H1 (cell line): ENCODE data around the gene UGT1A1. TPM values are rescaled to one million over a fixed set of nuclear protein-coding genes. Genes with fewer than 3 reads are reported as not detected.

Experiments
- CTCF ChIA-PET: fragments of 300-600 bp; sonication (Branson Sonifier 250); formaldehyde crosslinking; loops from one replicate; lab custom pipeline; 2021; ENCODE audit not compliant: partially characterized antibody; lab: Charles Lee
- POLR2A ChIA-PET: fragments of 300-600 bp; sonication (Branson Sonifier 250); formaldehyde crosslinking; loops from one replicate; lab custom pipeline; 2021; ENCODE audit warnings: inconsistent platforms; ENCODE audit not compliant: partially characterized antibody; lab: Charles Lee
- DNase-seq, 2 experiments: peaks; one replicate each; pipeline versions ENCODE4 v3.0.0 to v3.0.0-alpha.2; 2010 to 2022; ENCODE audit warnings: low spot score in 2 of 2, low read depth in 1 of 2, mixed read lengths in 1 of 2
- FAIRE-seq: peaks from 2 replicates; lab custom pipeline; 2011; peaks lifted over from hg19 to GRCh38; lab: Jason Lieb, UNC
- H2AFZ ChIP-seq: 2 replicates; pipeline ENCODE4 v1.8.1; 2012; ENCODE audit warnings: low read length, inconsistent platforms
- H2AK5ac ChIP-seq: 2 replicates; pipeline ENCODE4 v1.6.1; 2013; ENCODE audit warnings: low read depth, low read length
- H2BK120ac ChIP-seq: replicated peaks from 2 replicates; pipeline ENCODE3; 2013; ENCODE audit warnings: low read depth, low read length, inconsistent platforms
- H2BK12ac ChIP-seq: 2 replicates; pipeline ENCODE4 v1.6.1; 2013; ENCODE audit warnings: low read depth, low read length
- H2BK15ac ChIP-seq: 2 replicates; pipeline ENCODE4 v1.6.1; 2013; ENCODE audit warnings: low read length
- H2BK20ac ChIP-seq: 2 replicates; pipeline ENCODE4 v1.6.1; 2013; ENCODE audit warnings: low read length
- H2BK5ac ChIP-seq: 2 replicates; pipeline ENCODE4 v1.6.1; 2013; ENCODE audit warnings: low read depth, low read length
- H3K14ac ChIP-seq: 2 replicates; pipeline ENCODE4 v1.6.1; 2013; ENCODE audit warnings: inconsistent platforms; ENCODE audit not compliant: insufficient read length
- H3K18ac ChIP-seq: 2 replicates; pipeline ENCODE4 v1.6.1; 2013; ENCODE audit warnings: low read length; ENCODE audit errors: extremely low read depth
- H3K23ac ChIP-seq: 2 replicates; pipeline ENCODE4 v1.6.1; 2013; ENCODE audit warnings: inconsistent platforms; ENCODE audit not compliant: insufficient read length
- H3K23me2 ChIP-seq: 2 replicates; pipeline ENCODE4 v1.6.1; 2013; ENCODE audit warnings: low read depth, low read length
- H3K27ac ChIP-seq: 2 replicates; pipeline ENCODE4 v1.6.1; 2011; ENCODE audit warnings: low read depth, low read length, inconsistent platforms
- H3K27me3 ChIP-seq, 4 experiments: replicated peaks in 1 of 4; 1 replicate in 1 of 4; 2 replicates in 3 of 4; pipeline versions ENCODE4 v1.6.1 to v1.8.1; 2011 to 2013; ENCODE audit warnings: low read length in 3 of 4, mild to moderate bottlenecking in 3 of 4, inconsistent platforms in 2 of 4, mixed read lengths in 2 of 4, moderate library complexity in 1 of 4; ENCODE audit not compliant: control insufficient read depth in 3 of 4, insufficient read depth in 3 of 4; ENCODE audit errors: extremely low read depth in 1 of 4
- H3K36me3 ChIP-seq, 4 experiments: 2 replicates each; pipeline versions ENCODE4 v1.6.1 to v1.8.1; 2011 to 2013; ENCODE audit warnings: mild to moderate bottlenecking in 4 of 4, low read length in 3 of 4, moderate library complexity in 2 of 4, control low read depth in 1 of 4, inconsistent platforms in 1 of 4; ENCODE audit not compliant: insufficient read depth in 4 of 4, control insufficient read depth in 2 of 4
- H3K4ac ChIP-seq: replicated peaks from 2 replicates; pipeline ENCODE3; 2013; ENCODE audit warnings: low read length, low read depth, mixed read lengths, inconsistent platforms; ENCODE audit not compliant: insufficient read length
- H3K4me1 ChIP-seq, 4 experiments: replicated peaks in 1 of 4; 1 replicate in 1 of 4; 2 replicates in 3 of 4; pipeline versions ENCODE4 v1.6.1 to v1.8.1; 2011 to 2013; ENCODE audit warnings: low read length in 3 of 4, inconsistent platforms in 2 of 4, mixed read lengths in 1 of 4; ENCODE audit not compliant: insufficient read depth in 4 of 4, control insufficient read depth in 3 of 4
- H3K4me2 ChIP-seq, 2 experiments: 2 replicates each; pipeline versions ENCODE4 v1.6.1 to v1.8.1; 2011 to 2013; ENCODE audit warnings: low read depth in 2 of 2, low read length in 2 of 2, control low read depth in 1 of 2, inconsistent platforms in 1 of 2, mild to moderate bottlenecking in 1 of 2; ENCODE audit not compliant: insufficient read depth in 1 of 2
- H3K4me3 ChIP-seq, 4 experiments: fragments of 200-600, 300-600 bp in 1 of 4; sonication (generic), shearing (Covaris generic), sonication (Bioruptor Twin) in 1 of 4; 2 replicates each; pipeline versions ENCODE4 v1.5.1 to v1.8.1; 2011 to 2016; ENCODE audit warnings: low read length in 4 of 4, low read depth in 3 of 4, control low read depth in 2 of 4, inconsistent platforms in 2 of 4, mild to moderate bottlenecking in 2 of 4, mixed read lengths in 1 of 4, moderate library complexity in 1 of 4; ENCODE audit not compliant: insufficient read depth in 2 of 4; ENCODE audit errors: extremely low read depth in 1 of 4
- H3K56ac ChIP-seq: replicated peaks from 2 replicates; pipeline ENCODE3; 2013; ENCODE audit warnings: low read depth, mild to moderate bottlenecking, mixed read lengths, low read length, inconsistent platforms; ENCODE audit not compliant: insufficient read length
- H3K79me1 ChIP-seq: 2 replicates; pipeline ENCODE4 v1.6.1; 2013; ENCODE audit warnings: low read depth, low read length, control low read depth
- H3K79me2 ChIP-seq, 2 experiments: 2 replicates each; pipeline versions ENCODE4 v1.6.1 to v1.8.1; 2012 to 2013; ENCODE audit warnings: low read length in 2 of 2, mild to moderate bottlenecking in 2 of 2, inconsistent platforms in 1 of 2; ENCODE audit not compliant: insufficient read depth in 2 of 2, control insufficient read depth in 1 of 2
- H3K9ac ChIP-seq, 4 experiments: replicated peaks in 1 of 4; 1 replicate in 1 of 4; 2 replicates in 3 of 4; pipeline versions ENCODE4 v1.6.1 to v1.8.1; 2011 to 2013; ENCODE audit warnings: low read depth in 3 of 4, low read length in 3 of 4, control low read depth in 2 of 4, mild to moderate bottlenecking in 2 of 4, moderate library complexity in 2 of 4, inconsistent platforms in 1 of 4; ENCODE audit errors: extremely low read depth in 1 of 4
- H3K9me3 ChIP-seq, 2 experiments: 2 replicates each; pipeline versions ENCODE4 v1.6.1 to v1.8.1; 2012 to 2013; ENCODE audit warnings: mild to moderate bottlenecking in 2 of 2, moderate library complexity in 2 of 2, control low read depth in 1 of 2, inconsistent platforms in 1 of 2, low read depth in 1 of 2, low read length in 1 of 2, mixed read lengths in 1 of 2; ENCODE audit not compliant: insufficient read depth in 2 of 2
- H4K20me1 ChIP-seq, 2 experiments: replicated peaks in 1 of 2; 2 replicates each; pipeline versions ENCODE3 to v1.8.1; 2011 to 2013; ENCODE audit warnings: inconsistent platforms in 2 of 2, low read length in 2 of 2, mild to moderate bottlenecking in 1 of 2; ENCODE audit not compliant: insufficient read depth in 2 of 2, control insufficient read depth in 1 of 2
- H4K5ac ChIP-seq: 2 replicates; pipeline ENCODE4 v1.6.1; 2013; ENCODE audit warnings: low read length, low read depth, mixed read lengths, inconsistent platforms; ENCODE audit not compliant: insufficient read length
- H4K8ac ChIP-seq: 2 replicates; pipeline ENCODE4 v1.8.0; 2013; ENCODE audit warnings: mild to moderate bottlenecking, moderate library complexity, low read length, inconsistent platforms; ENCODE audit not compliant: insufficient read depth; ENCODE audit errors: extremely low read depth
- H4K91ac ChIP-seq: replicated peaks from 2 replicates; pipeline ENCODE3; 2013; ENCODE audit warnings: low read length, mixed read lengths, inconsistent platforms; ENCODE audit not compliant: insufficient read length
- BACH1 ChIP-seq: IDR thresholded peaks from 2 replicates; pipeline ENCODE4 v1.6.1; 2012; ENCODE audit warnings: low read length, improper control_type of control experiment
- SRF ChIP-seq: IDR thresholded peaks from 2 replicates; pipeline ENCODE4 v1.6.1; 2011; ENCODE audit warnings: mild to moderate bottlenecking, low read depth, low read length, moderate library complexity
- WGBS, 2 experiments: shearing (Covaris generic) in 1 of 2; methylation state at CpG; one replicate each; pipeline versions ENCODE4 v1.1.6 to v1.1.7; 2013 to 2015; ENCODE audit warnings: low lambda C conversion rate in 2 of 2, mixed read lengths in 2 of 2, inconsistent platforms in 1 of 2, low coverage in 1 of 2, missing lambda C conversion rate in 1 of 2; ENCODE audit not compliant: insufficient replicate concordance in 2 of 2, insufficient coverage in 1 of 2, insufficient read length in 1 of 2; ENCODE audit errors: extremely low coverage in 1 of 2, missing lambda C conversion rate in 1 of 2; 5-methylcytosine and 5-hydroxymethylcytosine counted together
- polyA plus RNA-seq, 7 experiments: library from polyadenylated mRNA; depleted of rRNA in 3 of 7; stranded (reverse) in 5 of 7; unstranded in 2 of 7; fragments of >200 nt in 5 of 7; fragments of 200-250 nt in 2 of 7; gene quantifications; 1 replicate in 5 of 7; 2 replicates in 1 of 7; 4 replicates in 1 of 7; pipeline versions ENCODE4 v1.2.1 to v1.2.3, GENCODE V29; 2011 to 2013; ENCODE audit warnings: missing spikeins in 2 of 7, mixed read lengths in 2 of 7
- total RNA-seq: library from RNA; stranded (reverse); fragmentation: NEBNext Ultra II Directional; extraction: Animal tissue kit (Norgen Biotek cat#: 25700); gene quantifications from 2 replicates; pipeline ENCODE4 v1.2.1, GENCODE V29; 2021

The UGT1A1 gene
- total and polyA plus RNA-seq, 2 of the 8 experiments (the other 6 are each of a cell fraction or from before 2014, with no cell fraction given) = not detected

GRCh38 chr2:233818639-233819621 lies 58.9 kb downstream of the UGT1A1 start:
- no peak overlapping the region for H3K4me3 ChIP-seq
- H2BK15ac ChIP-seq = no peak overlapping the region
- no peaks in the 10 kb centered on the region for H3K4me1 ChIP-seq
- H3K79me2 ChIP-seq = no peaks in the 10 kb centered on the region
- DNase-seq (no peak), FAIRE-seq (no peak)
- H3K23me2 ChIP-seq = no peaks in the 10 kb centered on the region
- no peaks in the 10 kb centered on the region for H3K36me3 ChIP-seq
- no peak overlapping the region for H2BK12ac ChIP-seq
- H3K9me3 ChIP-seq = no peaks in the 10 kb centered on the region
- H3K18ac ChIP-seq = no peak overlapping the region
- H4K20me1 ChIP-seq = no peaks in the 10 kb centered on the region
- 73% methylated on average over 15 of the region's 17 CpGs; no CpG with 5 or more reads in 1 of the 2 experiments for WGBS, 2 experiments
- peak overlapping the region; percentile 2; the same call in 1 of the 2 replicates for H4K8ac ChIP-seq
- H2AFZ ChIP-seq = no peak overlapping the region
- H3K56ac ChIP-seq = no peak overlapping the region
- H3K27me3 ChIP-seq = no peaks in the 10 kb centered on the region
- no peak overlapping the region for H4K91ac ChIP-seq
- H3K4me2 ChIP-seq = no peak overlapping the region
- no peak overlapping the region for H2BK120ac ChIP-seq
- H3K9ac ChIP-seq = no peak overlapping the region
- no peak overlapping the region for H3K4ac ChIP-seq
- no peak for TF ChIP-seq BACH1
- no peak for TF ChIP-seq SRF
- H3K14ac ChIP-seq = no peak overlapping the region
- H3K23ac ChIP-seq = no peak overlapping the region
- H3K27ac ChIP-seq = no peak overlapping the region
- no peak overlapping the region for H4K5ac ChIP-seq
- H2BK20ac ChIP-seq = no peak overlapping the region
- ChIA-PET CTCF (interaction anchor here (2.6 kb wide), 1 partner anchor 13 kb away, joined by 11 read pairs; no protein-coding TSS in a partner anchor), POLR2A (no interaction called here)
- H2AK5ac ChIP-seq = no peak overlapping the region
- no peak overlapping the region for H2BK5ac ChIP-seq
- H3K79me1 ChIP-seq = no peaks in the 10 kb centered on the region
